ENCODE results near the gene KRT14.

The KRT14 gene

DNA sequence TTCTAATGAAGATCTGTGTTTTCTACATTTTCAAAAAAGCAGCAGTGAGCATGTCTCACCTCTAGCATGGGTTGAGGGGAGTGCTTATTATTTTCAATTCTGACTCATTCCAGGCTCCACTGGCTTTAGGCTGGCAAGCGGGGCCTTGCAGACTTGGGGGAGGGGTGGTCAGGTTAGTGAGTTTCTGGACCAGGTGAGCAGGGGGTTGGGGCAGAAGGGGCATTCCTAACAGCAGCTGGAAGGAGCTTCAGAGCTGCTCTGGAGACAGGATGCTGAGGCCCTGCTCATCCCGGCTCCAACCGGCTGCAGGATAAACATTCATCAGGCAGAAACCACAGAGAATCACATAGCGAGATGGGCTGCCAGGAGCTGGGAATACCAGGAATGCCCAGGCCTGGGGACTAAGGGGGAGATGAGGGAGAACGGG lies 48.1 kb downstream of the KRT14 start:
- Histone ChIP-seq H3K4me3 (ENCODE audit: low read depth in 1 of 2, low read length in 2 of 2) (no peak overlapping the region), H3K27me3 (ENCODE audit: control insufficient read depth in 1 of 2, insufficient read depth in 2 of 2, low read length in 2 of 2) (peaks cover 0 to 3% of the 10 kb centered on the region in 2 donors), H3K4me1 (ENCODE audit: control insufficient read depth in 1 of 2, insufficient read depth in 2 of 2, low read length in 2 of 2) (peaks cover 25 to 28% of the 10 kb centered on the region in 2 donors), H3K9me3 (ENCODE audit: control insufficient read depth in 1 of 2, low read length in 2 of 2) (no peaks in the 10 kb centered on the region), H3K27ac (ENCODE audit: low read depth, low read length) (no peak overlapping the region), H3K36me3 (ENCODE audit: control insufficient read depth in 1 of 2, insufficient read depth in 2 of 2, low read length in 2 of 2) (no peaks in the 10 kb centered on the region), H3K9ac (ENCODE audit: low read depth in 1 of 2, low read length in 2 of 2) (no peak overlapping the region)

DNA sequence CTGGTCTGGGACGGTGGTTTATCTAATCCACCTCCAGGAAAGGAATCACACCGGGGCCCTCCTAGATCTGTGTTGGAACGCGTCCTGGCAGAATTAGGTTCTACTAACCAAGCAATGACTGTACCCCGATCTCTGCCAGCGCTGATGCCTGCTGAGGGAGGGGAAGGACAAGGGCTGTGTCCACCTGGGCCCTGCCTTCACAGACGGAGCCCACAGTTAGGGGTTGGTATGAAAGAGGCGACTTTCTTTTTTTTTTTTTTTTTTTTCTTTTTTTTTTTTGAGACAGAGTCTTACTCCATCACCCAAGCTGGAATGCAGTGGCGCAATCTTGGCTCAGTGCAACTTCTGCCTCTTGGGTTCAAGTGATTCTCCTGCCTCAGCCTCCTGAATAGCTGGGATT lies 48.7 kb downstream of the KRT14 start:
- Histone ChIP-seq H3K4me3 (ENCODE audit: low read depth in 1 of 2, low read length in 2 of 2) (no peak overlapping the region), H3K4me1 (ENCODE audit: control insufficient read depth in 1 of 2, insufficient read depth in 2 of 2, low read length in 2 of 2) (peaks cover 20 to 26% of the 10 kb centered on the region in 2 donors), H3K36me3 (ENCODE audit: control insufficient read depth in 1 of 2, insufficient read depth in 2 of 2, low read length in 2 of 2) (no peaks in the 10 kb centered on the region), H3K27ac (ENCODE audit: low read depth, low read length) (no peak overlapping the region), H3K9ac (ENCODE audit: low read depth in 1 of 2, low read length in 2 of 2) (no peak overlapping the region), H3K27me3 (ENCODE audit: control insufficient read depth in 1 of 2, insufficient read depth in 2 of 2, low read length in 2 of 2) (peaks cover 0 to 3% of the 10 kb centered on the region in 2 donors), H3K9me3 (ENCODE audit: control insufficient read depth in 1 of 2, low read length in 2 of 2) (no peaks in the 10 kb centered on the region)

DNA sequence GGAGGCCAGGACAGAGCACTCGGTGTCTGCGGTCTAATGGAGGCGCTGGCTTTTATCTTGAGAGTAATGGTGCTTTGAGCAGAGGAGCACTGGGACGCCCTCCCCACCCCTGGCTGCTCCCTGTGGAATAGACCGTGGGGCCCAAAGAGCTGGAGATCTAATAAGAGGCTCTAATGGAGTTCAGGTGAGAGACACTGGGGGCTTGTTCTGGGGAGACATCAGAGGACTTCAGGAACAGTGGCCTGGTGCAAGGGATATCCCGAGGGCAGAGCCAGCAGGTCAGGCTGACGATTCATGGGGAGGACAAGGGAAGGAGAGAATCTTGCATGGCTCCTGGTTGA lies 49.1 kb downstream of the KRT14 start:
- Histone ChIP-seq H3K36me3 (ENCODE audit: control insufficient read depth in 1 of 2, insufficient read depth in 2 of 2, low read length in 2 of 2) (no peaks in the 10 kb centered on the region), H3K27ac (ENCODE audit: low read depth, low read length) (no peak overlapping the region), H3K9ac (ENCODE audit: low read depth in 1 of 2, low read length in 2 of 2) (no peak overlapping the region), H3K4me3 (ENCODE audit: low read depth in 1 of 2, low read length in 2 of 2) (no peak overlapping the region), H3K4me1 (ENCODE audit: control insufficient read depth in 1 of 2, insufficient read depth in 2 of 2, low read length in 2 of 2) (peaks cover 16 to 24% of the 10 kb centered on the region in 2 donors), H3K27me3 (ENCODE audit: control insufficient read depth in 1 of 2, insufficient read depth in 2 of 2, low read length in 2 of 2) (peaks cover 0 to 3% of the 10 kb centered on the region in 2 donors), H3K9me3 (ENCODE audit: control insufficient read depth in 1 of 2, low read length in 2 of 2) (no peaks in the 10 kb centered on the region)

DNA sequence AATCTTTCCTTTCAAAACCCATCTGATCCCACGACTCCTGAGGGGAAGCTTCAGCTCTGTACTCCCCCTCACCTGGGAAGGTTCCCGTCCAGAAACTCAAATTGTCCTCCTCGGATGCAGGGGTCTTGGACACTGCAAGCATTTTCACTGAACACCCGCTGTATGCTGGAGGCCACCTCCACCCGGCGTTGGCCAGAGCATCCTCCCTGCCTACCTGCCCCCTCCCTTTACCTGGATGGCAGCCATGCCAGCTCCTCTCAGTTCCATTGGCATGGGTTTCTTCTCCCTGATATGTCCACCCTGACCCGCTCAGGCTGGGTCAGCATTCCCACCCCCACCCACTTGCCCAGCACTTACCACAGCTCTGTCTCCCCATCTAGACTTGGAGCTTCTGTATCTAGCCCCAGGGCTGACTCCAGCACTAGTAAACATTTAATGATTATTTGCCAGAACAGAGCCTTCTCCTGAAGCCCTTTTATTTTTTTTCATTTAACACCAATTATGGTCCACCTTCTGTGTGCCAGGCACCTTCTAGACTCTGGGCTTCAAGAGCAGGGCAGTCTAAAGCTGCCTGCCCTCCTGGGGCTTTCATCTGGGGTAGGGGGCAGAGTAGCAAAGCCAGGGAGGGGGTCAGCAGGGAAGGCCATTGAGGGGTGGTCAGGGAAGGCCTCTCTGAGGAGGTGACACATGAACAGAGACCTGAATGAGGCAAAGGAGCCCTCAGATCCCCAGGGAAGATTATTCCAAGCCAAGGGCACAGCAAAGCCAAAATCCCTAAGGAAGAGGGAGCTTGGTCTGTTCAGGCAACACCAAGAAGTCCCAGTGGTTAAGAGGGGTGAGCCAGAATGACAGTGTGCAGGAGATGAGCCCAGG lies 49.7 kb downstream of the KRT14 start:
- no peaks in the 10 kb centered on the region for H3K36me3 ChIP-seq (ENCODE audit: control insufficient read depth in 1 of 2, insufficient read depth in 2 of 2, low read length in 2 of 2)
- no peak overlapping the region for H3K9ac ChIP-seq (ENCODE audit: low read depth in 1 of 2, low read length in 2 of 2)
- H3K27me3 ChIP-seq (ENCODE audit: control insufficient read depth in 1 of 2, insufficient read depth in 2 of 2, low read length in 2 of 2), result peaks cover 0 to 3% of the 10 kb centered on the region in 2 donors
- H3K9me3 ChIP-seq (ENCODE audit: control insufficient read depth in 1 of 2, low read length in 2 of 2), result no peaks in the 10 kb centered on the region
- no peak overlapping the region for H3K27ac ChIP-seq (ENCODE audit: low read depth, low read length)
- no peak overlapping the region for H3K4me3 ChIP-seq (ENCODE audit: low read depth in 1 of 2, low read length in 2 of 2)
- peaks cover 16 to 23% of the 10 kb centered on the region in 2 donors for H3K4me1 ChIP-seq (ENCODE audit: control insufficient read depth in 1 of 2, insufficient read depth in 2 of 2, low read length in 2 of 2)

DNA sequence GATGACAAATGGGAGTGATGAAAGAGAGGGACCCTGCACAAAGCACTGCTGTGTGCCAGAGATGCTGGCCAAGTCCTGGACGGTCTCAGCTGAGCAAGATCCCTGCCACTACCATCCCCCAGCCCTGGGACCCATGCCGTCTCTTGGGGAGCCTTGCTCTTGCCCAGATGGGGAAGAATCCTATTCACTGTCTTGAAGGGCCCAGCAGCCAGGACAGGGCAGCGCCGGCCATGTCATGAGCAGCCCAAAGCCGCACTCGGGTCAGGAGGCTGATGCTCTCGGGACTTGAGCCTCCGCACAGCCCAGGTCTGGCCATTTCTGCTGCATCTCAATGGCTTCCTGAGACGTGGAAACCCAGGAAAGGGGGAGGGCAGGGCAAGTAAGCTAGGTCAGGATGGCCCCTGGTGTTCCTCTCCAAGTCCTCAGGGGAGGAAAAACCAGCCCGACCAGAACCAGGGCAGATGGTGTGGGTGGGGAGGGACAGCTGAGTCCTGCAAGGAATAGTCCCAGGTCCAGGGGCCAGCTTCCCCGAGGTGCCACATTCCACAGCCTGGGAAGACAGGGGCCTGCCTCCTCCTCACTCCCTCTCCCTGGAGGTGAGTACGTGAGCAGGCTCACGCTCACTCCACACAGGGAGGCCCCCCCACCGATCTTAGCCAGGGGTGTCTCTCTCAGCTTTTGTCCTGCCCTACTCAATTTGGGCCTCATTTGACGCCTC lies 50.8 kb downstream of the KRT14 start:
- H3K27me3 ChIP-seq (ENCODE audit: control insufficient read depth in 1 of 2, insufficient read depth in 2 of 2, low read length in 2 of 2), result peaks cover 0 to 3% of the 10 kb centered on the region in 2 donors
- no peaks in the 10 kb centered on the region for H3K9me3 ChIP-seq (ENCODE audit: control insufficient read depth in 1 of 2, low read length in 2 of 2)
- H3K4me1 ChIP-seq (ENCODE audit: control insufficient read depth in 1 of 2, insufficient read depth in 2 of 2, low read length in 2 of 2), result peaks cover 9 to 17% of the 10 kb centered on the region in 2 donors
- H3K27ac ChIP-seq (ENCODE audit: low read depth, low read length), result no peak overlapping the region
- H3K9ac ChIP-seq (ENCODE audit: low read depth in 1 of 2, low read length in 2 of 2), result no peak overlapping the region
- no peak overlapping the region for H3K4me3 ChIP-seq (ENCODE audit: low read depth in 1 of 2, low read length in 2 of 2)
- H3K36me3 ChIP-seq (ENCODE audit: control insufficient read depth in 1 of 2, insufficient read depth in 2 of 2, low read length in 2 of 2), result no peaks in the 10 kb centered on the region

DNA sequence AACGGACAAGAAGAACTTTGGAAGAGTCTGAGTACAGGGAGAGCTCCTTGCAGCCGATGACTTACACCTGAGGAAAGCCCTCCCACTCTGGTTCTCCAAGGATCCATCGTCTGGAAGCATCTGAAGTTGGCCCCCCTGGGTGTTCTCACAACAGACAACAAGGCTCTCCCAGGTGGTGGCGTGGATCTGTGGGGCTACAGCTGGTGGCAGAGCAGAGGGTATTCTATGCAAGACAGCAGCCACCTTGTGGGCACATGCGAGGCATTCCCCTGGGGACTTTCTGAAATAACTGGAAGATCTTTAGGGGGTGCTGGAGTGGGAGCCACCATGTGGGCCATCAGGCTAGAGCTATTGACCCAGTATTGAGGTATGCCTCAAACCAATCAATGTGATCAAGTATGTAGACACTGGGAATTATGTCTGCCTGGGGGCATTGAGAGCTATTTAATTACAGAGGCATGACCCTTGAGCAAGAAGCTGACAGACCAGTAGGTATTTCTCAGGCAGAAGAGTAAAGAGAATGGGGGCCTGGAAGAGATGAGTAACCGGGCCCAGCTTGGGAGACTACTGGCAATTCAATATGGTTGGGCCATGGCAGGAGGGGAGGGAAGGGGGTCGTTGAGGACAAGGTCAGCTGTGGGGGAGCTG lies 51.7 kb downstream of the KRT14 start:
- peaks cover 0 to 3% of the 10 kb centered on the region in 2 donors for H3K27me3 ChIP-seq (ENCODE audit: control insufficient read depth in 1 of 2, insufficient read depth in 2 of 2, low read length in 2 of 2)

DNA sequence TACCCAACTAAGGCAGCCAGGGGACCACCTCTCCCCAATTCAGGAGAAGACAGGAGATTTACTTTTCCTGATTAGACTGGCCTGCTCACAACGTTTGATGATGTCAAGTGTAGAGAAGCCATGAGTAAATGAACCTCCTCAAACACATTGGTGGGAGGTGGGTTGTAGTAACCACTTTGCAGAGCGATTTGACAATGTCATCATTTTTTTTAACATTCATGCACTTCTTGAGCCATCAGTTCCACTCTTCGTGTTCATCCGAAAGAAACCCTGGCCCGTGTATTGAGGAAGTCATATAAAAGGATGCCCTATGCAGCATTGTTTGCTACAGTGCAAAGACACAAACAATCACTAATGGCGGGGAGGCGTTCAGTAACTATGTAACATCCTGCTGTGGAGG lies 53.1 kb downstream of the KRT14 start:
- Histone ChIP-seq H3K27me3 (ENCODE audit: control insufficient read depth in 1 of 2, insufficient read depth in 2 of 2, low read length in 2 of 2) (peaks cover 3 to 10% of the 10 kb centered on the region in 2 donors), H3K4me1 (ENCODE audit: control insufficient read depth in 1 of 2, insufficient read depth in 2 of 2, low read length in 2 of 2) (peaks cover 30% of the 10 kb centered on the region in 2 donors), H3K36me3 (ENCODE audit: control insufficient read depth in 1 of 2, insufficient read depth in 2 of 2, low read length in 2 of 2) (no peaks in the 10 kb centered on the region), H3K9me3 (ENCODE audit: control insufficient read depth in 1 of 2, low read length in 2 of 2) (no peaks in the 10 kb centered on the region), H3K27ac (ENCODE audit: low read depth, low read length) (no peak overlapping the region), H3K9ac (ENCODE audit: low read depth in 1 of 2, low read length in 2 of 2) (no peak overlapping the region), H3K4me3 (ENCODE audit: low read depth in 1 of 2, low read length in 2 of 2) (no peak overlapping the region)

More for the DNA sequence above, 51.7 kb downstream of the KRT14 start:
- H3K9ac ChIP-seq (ENCODE audit: low read depth in 1 of 2, low read length in 2 of 2), result no peak overlapping the region
- H3K4me3 ChIP-seq (ENCODE audit: low read depth in 1 of 2, low read length in 2 of 2), result no peak overlapping the region
- no peaks in the 10 kb centered on the region for H3K36me3 ChIP-seq (ENCODE audit: control insufficient read depth in 1 of 2, insufficient read depth in 2 of 2, low read length in 2 of 2)
- peaks cover 17 to 18% of the 10 kb centered on the region in 2 donors for H3K4me1 ChIP-seq (ENCODE audit: control insufficient read depth in 1 of 2, insufficient read depth in 2 of 2, low read length in 2 of 2)
- no peaks in the 10 kb centered on the region for H3K9me3 ChIP-seq (ENCODE audit: control insufficient read depth in 1 of 2, low read length in 2 of 2)
- no peak overlapping the region for H3K27ac ChIP-seq (ENCODE audit: low read depth, low read length)

DNA sequence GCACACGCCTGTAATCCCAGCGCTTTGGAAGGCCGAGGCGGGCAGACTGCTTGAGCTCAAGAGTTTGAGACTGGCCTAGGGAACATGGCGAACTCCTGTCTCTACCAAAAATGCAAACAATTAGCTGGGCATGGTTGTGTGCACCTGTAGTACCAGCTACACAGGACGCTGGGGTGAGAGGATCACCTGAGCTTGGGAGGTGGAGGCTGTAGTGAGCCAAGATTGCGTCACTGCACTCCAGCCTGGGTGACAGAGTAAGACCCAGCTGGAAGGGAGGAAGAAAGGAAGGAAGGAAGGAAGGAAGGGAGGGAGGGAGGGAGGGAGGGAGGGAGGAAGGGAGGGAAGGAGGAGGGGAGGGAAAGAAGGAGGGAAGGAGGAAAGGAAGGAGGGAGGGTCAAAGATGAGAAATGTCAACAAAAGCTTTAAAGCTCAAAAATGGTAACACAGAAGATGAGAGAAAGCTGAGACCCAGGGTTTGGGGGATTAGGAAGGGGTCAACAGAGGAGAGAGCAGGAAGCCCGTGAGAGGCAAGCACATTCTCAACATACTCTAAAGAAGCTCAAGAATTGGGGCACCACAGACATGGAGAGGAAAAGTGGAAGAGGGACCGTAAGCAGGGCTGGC lies 53.6 kb downstream of the KRT14 start:
- Histone ChIP-seq H3K9ac (ENCODE audit: low read depth in 1 of 2, low read length in 2 of 2) (no peak overlapping the region), H3K4me3 (ENCODE audit: low read depth in 1 of 2, low read length in 2 of 2) (no peak overlapping the region), H3K27me3 (ENCODE audit: control insufficient read depth in 1 of 2, insufficient read depth in 2 of 2, low read length in 2 of 2) (peaks cover 3 to 15% of the 10 kb centered on the region in 2 donors), H3K27ac (ENCODE audit: low read depth, low read length) (no peak overlapping the region), H3K9me3 (ENCODE audit: control insufficient read depth in 1 of 2, low read length in 2 of 2) (no peaks in the 10 kb centered on the region), H3K36me3 (ENCODE audit: control insufficient read depth in 1 of 2, insufficient read depth in 2 of 2, low read length in 2 of 2) (no peaks in the 10 kb centered on the region), H3K4me1 (ENCODE audit: control insufficient read depth in 1 of 2, insufficient read depth in 2 of 2, low read length in 2 of 2) (peaks cover 30% of the 10 kb centered on the region in 2 donors)
